T-helper 9 cell (primary cell): ENCODE measurements around the gene NBEAL2.
A peak's percentile ranks its signal among the peaks of the same experiment; 100 is the strongest.

Experiments used
- DNase-seq: peaks from one replicate; pipeline ENCODE4 v3.0.0-alpha.2; 2020

The NBEAL2 gene

DNA sequence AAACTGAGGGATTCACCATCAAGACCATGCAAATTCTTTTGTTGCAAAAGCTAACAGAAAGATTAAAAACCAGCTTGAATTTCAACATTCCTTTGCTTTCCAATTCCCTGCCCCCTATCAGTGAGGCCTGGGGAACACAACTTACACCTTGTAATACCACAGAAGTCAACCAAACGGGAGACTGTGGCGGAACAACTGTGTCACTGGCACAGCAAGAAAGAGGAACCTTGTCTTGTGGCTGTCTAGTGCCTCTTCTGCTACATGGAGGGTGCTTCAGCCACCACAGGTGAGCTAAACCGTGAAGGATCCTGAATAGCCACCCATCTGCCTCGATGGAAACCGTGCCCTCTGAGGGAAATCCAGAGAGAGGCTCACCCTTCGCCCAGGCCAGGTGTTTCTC is 14.3 kb upstream of the NBEAL2 start:
- DNase-seq, result no peak

DNA sequence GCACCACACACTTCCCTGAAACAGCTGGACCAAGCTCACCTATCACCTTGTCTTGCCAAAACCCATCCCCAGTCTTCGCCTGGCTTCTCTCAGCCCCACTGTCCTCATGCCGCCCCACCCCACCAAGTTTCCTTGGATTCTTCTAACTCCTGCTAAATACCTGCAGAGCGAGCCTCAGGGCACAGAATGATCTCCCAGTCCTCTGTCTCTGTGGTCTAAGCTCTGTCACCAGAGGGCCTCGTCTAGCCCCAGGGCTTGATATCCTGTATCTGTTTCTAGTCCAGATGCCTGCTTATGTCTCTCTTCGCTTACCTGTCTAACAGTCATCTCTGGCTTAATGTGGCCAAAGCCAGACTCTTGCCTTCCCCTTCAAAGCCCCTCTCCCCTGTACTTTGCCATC is 12.7 kb upstream of the NBEAL2 start:
- no peak for DNase-seq

DNA sequence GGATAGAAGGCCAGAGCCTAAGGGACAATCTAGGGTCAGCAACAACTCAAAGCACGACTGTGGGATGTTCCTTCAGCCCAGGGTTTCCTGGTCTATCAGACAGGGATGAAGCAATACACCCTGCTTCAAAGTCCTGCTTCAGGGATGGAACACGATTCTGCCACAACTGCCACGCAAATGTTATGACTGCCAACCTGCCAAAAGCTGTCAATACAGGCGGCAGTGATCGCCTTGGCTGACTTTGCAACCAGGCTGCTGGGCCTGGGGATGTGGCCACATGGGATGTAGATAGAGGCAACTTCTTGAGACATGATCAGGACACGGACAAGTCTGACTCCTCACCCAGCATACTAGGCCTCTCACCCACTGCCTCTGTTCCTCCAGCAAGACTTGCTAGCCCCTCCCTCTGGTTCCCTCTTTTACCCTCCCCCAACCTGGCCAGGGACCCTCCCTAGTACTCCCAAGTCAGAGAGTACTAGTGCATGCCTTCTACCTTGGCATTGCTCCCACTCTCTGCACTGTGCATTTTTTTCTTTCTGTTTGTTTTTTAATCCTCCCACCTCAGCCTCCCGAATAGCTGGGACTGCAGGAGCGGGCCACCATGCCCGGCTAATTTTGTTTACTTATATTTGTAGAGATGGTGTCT is 10.6 kb upstream of the NBEAL2 start:
- no peak for DNase-seq

DNA sequence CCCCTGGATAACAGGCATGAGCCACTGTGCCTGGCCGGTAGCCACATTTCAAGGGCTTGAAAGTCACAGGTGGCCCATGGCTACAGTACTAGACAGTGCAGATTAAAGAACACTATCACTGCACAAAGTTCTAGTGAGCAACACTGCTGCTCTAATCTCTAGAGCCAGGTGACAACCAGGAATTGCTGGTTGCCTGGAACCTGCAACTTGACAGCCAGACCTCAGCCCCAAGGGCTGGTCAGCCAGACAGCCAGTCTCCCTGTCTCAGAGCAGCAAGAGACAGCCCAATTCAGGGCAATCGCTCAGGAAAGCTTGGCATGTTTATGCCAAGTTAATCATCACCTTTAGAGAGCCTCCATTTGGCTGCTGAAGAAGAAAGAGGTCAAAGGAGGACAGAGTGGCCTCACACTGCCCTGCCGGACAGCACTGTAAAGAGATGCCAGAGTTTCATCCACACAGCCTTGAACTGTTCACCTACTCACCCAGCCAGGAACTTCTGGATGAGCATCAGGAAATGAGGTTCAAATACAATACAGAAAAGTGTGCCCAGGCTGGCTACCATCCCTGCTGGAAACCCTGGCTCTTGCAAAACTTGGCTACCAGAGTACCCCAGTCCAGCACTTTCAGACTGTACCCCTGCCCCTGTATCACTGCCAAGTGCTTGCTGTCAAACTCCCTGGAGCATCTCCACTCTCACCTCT is 8.9 kb upstream of the NBEAL2 start:
- no peak for DNase-seq

DNA sequence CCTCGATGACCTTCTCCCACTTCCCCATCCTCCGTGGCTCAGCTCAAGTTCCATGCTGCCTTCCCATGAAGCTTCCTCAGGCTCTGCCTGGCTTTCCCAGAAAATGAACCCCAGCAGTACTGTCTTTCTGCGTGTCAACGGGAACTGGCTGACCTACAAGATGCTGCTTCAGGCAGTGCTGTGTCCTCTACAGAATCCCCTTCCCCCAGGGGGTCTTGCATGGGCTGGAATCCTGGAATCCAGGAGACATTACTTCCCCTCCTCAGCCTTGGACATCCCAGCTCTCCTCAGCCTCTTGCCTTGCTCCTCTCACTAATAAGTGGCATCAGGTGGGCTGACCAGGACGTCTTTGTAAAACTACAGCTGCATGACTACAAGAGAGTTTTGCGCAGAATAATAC is 8.3 kb upstream of the NBEAL2 start:
- DNase-seq, result no peak

DNA sequence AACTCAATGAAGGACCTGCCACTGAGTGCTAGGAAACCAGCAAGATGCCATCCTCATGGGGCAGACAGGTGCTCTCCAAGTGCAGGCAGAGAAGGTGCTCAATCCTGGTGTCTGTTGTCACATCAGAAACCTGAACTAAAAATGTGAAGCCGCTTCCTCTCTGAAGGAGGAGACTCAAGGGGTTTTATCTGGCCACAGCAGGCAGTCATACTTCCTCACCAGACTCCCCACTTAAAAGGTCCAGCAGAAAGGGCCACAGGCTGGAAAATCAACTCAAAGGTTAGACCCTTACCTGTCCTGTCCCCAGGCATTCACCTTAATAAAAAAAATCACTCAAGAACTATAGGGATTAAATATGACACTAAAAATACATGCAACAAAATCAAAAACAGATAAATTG is 7.7 kb upstream of the NBEAL2 start:
- DNase-seq, result no peak

DNA sequence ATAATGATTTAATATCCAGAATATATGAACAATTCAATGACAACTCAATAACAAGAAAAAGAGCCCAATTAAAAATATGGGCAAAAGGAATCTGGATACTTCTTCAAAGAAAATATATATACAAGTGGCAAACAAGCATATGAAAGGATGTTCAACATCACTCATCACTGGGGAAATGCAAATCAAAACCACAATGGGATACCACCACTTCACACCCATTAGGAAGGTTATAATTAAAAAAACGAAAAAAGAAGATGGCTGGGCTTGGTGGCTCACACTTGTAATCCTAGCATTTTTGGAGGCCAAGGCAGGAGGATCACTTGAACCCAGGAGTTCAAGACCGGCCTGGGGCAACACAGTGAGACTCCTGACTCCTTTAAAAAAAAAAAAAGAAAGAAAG is 7.1 kb upstream of the NBEAL2 start:
- DNase-seq, result no peak

DNA sequence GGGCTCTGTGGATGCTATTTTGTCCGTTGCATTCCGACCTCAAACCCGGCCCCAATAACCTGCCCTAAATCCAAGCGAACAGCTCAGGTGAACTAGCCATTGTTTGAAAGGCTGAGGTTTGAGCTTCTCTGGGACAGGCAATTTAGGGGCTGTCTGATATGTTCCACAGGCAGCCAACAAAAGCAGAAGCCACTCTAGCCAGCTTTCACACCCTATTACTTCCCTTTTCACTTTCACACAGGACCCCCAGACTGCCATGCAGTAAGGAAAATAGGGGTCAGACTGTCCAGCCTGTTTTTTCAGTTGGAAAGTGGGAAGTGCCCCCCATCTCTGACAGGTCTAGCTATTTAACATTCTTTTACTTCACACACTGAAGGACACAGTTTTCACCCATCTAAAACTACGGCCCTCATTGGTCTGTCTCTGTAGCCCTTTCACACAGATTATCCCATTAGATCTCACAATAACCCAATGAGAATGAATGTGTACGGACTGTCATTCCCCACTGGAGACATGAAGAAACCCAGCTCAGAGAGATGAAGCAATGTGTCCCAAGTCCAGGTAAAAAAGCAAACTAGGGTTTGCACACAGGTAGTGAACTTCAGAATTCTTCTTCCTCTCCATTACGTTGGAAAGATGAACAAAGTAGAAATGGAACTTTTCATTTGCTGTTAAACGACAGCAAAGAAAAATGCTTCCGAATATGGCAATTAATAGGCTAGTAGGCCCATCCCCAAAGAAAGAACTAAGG is 4.9 kb upstream of the NBEAL2 start:
- no peak for DNase-seq

DNA sequence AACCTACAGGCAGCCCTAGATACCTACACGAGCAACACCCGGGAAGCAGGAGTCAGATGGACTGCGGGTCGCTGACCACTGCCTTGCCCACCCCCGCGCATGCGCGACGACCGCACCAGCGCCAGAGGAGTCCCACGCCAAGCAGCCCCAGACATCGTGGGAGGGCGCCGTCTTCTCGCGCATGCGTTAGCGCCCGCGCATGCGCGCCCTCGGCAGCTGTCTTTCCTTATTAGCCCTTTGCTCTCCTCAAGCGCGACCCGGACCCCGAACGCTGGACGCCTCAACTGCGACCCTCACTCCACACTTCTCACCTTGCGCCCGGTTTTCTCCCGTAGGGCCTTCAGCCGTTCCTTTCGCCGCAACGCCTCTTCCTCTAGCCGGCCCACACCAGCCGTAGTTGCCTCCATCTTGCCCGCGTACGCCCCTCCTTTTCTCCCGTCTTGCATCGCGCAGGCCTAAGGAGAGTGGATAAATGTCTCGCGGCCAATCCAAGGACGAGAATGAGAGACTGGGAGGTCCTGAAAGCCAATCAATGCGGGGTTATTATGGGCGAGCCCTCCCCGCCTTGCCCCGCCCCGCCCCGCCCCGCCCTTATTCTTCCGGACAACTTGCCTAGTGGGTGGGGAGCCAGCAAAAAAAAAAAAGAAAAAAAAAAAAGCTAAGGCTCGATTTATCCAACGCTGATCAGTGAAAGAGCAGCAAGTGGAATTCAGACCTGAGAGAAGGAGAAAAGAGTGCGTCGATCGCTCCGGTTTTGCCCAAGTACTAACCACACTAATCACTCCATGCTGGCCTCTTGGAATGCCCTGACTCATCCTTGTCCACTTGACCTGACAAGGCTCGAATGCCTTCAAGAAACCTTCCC is 2.9 kb upstream of the NBEAL2 start, which contains the start of gene CCDC12:
CCDC12 (minus strand) TSS at position 420 of the 865 bp plus-strand sequence; CDS start at position 407, 13 bp downstream.
- DNase-seq, result peak; percentile 86

DNA sequence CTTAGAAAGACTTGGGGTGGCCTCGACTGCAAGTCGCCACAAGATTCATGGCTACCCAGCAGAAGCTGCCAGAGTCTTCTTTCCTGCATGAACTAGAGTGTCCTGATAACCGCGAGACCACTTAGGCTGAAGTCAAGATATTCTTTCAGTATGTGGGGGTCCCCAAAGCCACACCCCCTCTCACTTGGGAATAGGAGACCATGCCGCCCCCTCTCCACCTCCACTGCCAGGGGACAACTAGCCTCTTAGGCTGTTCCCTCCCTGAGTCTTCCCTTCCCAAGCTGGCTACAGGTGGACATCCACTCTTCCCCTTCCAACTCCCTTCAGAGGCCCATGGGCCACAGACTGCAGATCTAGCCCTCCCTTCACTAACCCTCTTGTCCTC is 1.7 kb upstream of the NBEAL2 start:
- no peak for DNase-seq

DNA sequence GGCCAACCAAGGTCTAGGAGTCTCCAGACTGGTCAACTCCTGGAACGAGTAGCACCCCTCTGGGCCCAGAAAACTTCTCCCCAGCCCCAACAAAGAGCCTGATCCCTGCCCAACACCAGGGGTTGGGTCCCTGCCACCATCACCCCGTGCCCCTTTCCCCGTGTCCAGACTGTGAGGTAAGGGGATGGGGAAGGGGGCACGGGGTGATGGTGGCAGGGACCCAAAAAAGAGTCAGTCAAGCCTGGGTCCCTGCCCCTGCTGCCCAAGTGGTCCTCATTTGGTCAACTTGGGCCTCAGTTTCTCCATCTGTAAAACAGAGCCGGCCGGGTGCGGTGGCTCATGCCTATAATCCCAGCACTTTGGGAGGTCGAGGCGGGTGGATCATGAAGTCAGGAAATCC is 1.1 kb upstream of the NBEAL2 start:
- no peak for DNase-seq

DNA sequence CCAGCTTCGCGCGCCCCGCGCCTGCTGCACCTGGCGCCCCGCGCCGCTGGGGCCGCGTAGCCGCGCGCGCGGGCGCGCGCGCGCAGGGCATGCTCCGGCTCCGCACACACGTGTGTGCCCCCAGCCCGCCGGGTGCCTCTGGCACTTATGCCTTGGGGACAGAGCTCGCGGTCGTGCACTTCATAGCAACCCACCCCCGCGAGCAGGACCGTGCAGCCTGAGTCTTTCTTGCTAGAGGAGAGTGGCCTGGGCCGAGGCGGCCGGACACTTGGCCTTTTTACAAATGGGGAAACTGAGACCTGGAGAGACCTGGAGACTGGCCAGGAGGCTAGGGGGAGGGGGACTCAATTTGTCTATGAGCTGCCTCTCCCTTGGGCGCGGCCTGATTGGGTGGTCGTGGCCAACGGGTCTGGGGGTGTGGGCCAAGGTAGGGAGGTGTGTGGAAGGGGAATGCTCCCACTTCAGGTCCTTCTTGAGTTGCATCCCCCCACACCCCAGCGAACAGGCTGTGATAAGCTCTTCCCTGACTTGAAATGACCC is 562 bp downstream of the NBEAL2 start:
- DNase-seq, result no peak

DNA sequence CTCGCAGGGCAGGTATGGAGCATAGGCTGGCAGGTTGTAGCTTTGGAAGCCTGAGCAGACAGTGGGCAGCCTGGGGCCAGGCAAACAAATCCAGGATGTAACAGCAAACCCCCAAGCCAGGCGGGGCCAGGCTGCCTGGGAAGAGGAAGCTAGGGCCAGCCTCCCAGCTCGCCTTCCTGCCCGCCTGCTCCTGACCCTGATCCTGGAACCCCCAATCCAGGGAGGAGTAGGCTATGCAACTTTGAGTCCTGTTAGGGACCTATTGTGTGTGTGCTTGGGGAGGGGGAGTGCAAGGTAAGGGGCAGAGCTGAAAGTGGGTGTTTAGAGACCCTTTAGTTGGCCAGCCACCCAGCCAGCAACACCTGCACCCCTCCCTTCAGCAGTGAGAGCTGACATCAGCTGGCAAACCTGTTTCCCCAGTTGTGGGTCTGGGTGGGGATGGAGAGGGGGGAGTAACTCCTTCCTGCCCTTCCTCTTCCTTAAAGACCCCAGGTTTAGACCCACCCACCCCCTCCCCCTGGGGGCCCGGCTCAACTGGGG is 2.5 kb downstream of the NBEAL2 start:
- DNase-seq, result no peak

DNA sequence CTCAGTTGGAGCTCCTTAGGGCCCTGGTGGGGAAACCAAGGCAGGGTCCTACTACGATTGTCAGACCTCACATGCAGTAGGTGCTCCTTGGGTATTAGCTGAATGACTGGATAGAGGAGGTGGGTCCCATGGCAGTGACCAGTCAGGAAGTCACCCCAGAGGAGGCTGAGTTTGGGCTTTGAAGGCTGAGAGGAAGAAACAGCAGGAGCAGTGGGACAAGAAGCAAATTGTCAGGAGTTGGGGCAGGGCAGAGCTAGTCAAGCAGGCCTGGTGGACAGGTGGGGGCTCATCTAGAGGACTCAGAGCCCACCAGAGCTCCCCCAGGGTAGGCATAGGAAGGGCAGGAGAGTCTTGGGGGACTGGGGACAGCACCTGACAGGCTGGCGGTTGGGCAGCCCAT is 3.1 kb downstream of the NBEAL2 start:
- DNase-seq, result no peak

DNA sequence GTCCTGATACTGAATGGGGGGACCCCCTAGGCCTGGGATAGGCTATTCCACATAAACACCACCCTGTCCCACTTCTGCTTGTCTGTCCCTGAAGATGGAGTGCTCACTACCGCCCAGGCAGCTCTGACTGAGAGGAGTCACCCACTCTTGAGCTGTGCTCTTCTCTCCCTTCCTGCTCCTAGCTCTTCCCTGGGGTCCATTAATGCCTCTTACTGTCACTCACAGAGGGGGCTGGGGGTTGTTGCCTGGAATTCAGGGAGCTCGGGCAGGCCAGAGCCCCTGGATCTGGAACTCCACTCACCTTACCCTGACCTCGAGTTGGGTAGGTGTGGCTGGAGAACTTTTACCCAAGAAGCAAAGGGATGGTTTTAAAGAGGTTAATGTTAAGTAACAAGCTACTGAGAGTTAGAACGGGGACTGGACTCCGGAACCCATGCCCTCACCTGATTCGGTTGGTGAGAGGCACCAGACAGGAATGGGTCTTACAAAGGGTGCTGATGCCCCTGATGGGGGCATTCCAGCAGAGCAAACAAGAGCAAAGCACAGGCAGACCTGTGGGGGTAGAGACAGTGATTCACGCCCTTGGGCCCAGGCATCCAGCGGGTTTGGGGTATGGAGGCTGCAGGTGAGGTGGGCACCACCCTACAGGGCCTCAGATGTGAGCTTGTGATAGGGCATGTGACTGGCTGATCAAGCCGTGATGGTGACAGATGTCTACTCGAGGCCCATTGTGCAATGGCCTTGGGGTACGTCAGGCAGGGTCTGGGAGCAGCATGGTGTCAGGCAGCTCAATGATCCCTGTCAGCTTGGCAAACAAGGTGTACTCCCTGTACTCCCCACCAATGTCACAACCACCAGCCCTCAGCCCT is 5.4 kb downstream of the NBEAL2 start:
- no peak for DNase-seq

DNA sequence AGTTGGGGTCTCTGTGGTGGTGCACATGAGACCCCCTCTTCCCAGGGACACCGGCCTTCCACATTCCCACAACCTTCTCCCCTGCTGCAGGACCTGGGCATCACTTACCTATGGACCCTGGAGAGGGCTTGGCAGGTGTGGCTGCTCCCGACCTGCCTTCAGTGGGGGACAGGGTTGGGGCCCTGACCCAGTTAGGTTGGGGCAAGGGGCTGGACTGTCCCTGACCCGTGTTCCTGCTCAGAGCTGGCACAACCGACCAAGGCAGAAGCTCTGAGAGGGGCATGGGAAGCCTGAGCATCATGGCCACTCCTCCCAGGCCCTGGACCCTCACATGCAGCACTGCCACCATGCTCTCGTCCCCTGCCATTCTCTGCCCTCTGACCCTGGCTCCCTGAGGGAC is 6.1 kb downstream of the NBEAL2 start:
- no peak for DNase-seq

DNA sequence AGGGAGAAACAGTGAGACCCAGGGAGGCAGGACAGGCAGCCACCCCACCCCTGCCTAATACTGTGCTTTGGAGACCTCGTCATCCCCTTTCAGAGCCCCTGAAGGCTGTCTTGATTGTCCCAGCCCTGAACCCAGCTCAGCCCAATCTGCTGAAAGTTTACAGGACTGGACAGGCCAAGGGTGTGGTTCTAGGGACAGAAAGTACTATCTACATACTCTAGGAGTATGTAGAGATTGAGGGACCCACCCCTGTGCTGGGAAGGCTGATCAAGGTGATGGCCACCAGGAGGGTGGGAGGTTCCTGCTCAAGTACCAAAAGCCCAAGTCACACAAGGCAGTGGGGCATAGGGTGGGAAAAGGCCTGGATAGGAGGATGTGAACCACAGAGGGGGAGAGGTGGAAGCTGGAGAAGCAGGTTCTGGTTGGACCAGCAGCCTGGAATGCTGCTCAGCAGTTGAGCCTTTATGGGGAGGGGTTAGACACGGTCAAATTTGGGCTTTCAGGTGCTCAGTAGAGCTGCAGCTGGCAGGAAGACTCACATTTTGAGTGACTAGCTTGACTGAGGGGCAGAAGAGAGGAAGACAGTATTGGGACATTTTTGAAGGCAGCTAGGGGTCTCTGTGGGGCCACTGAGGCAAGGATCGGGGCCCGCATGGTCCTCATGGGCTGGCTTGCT is 6.7 kb downstream of the NBEAL2 start:
- DNase-seq, result no peak

DNA sequence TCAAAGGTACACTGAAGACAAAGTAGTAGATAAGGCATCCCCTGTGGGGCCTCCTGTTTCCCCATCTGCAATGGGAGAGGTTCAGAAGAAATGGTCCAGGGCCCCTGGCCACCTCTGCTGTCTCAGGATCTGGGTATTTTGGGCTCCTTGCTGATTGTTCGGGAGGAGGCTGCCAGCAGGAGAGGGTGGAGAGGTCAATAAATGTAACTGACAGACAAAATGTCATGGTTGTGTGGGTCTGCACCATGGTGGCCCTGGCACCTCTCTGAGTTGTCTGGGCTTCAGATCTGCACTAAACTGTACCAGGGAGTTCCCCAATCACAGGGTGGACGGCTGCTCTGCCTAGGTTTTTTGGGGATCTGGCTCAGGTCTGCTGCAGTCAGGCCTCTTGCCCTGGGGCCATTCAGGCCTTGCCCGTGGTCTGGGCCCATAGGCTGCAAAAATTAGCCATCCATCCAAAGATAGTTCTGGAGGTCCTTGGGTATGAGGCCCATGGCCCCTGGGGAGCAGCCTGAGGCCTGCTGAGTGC is 7.4 kb downstream of the NBEAL2 start:
- no peak for DNase-seq

DNA sequence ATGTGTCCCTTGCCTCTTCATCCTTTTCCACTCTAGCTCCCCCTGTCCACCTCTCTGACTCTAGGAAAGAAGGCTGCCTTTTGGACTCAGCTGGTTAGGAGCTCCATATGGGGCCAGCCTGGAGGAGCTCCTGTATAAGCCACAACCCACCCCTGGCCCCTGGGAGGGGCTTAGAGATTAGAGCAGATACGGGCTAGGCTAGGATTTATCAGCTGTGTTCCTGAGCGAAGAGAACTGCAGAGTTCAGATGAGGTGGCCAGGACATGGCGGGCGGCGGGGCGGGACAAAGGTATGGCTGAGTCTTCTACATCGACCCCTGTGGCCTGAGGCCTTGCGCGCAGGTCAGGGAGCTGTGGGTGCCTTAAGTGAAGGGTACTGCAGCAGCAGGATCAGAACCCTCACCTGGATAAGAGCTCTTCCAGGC is 7.9 kb downstream of the NBEAL2 start:
- DNase-seq, result no peak

DNA sequence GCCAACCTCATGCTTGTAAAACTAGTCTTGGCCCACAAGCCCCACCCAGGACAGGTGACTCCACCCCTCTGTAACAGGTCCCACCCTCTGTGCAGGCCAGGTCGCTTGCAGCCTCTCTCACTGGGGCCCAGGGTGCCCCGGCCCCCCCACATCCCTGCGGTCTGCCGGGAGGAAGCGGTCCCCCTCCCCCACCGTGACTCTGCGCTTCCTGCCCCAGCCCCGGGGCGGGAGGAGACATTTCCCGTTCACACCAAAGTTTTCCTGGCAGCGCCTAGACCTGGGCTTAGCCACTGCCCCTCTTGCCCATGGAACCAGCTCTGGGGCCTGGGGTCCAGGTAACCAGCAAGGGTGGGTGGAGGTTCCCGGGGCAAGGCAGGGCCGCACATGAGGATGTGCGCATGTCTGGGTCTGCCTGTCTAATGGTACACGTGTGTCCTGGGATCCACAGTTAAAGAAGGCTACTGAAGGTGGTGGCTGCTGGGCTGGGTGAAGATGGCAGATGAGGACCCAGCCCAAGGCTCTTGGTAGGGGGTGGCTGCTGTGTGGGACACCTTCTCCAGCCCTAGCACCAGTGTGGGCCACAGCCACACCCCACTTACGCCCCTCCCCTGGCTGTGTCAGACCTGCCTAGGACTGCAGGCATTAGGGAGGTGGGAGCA is 8.4 kb downstream of the NBEAL2 start:
- DNase-seq, result peak; percentile 87
